Measurements from ENCODE around the gene CMTM1.
"Not testable (repeated sequence)": the region's sequence is repeated elsewhere in the genome, so short reads cannot be mapped to it uniquely, and the experiment has no call there.

Gene CMTM1

GRCh38 chr16:66592241-66592640 lies 26.0 kb downstream of the CMTM1 start:
- no peak for DNase-seq (ENCODE audit: low spot score)

DNA sequence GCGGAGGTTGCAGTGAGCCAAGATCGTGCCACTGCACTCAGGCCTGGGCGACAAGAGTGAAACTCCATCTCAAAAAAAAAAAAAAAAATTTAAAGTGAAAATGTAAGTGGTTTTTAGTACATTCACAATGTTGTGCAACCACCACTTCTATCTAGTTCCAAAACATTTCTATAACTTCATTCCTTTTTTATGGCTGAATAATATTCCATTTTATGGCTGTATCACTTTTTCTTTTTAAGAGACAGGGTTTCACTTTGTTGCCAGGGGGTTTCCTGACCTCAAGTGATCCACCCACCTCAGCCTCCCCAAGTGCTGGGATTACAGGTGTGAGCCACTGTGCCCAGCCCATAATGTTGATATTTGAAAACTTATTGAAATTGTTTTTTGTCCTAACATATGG lies 26.6 kb downstream of the CMTM1 start:
- no peak for DNase-seq (ENCODE audit: low spot score)

DNA sequence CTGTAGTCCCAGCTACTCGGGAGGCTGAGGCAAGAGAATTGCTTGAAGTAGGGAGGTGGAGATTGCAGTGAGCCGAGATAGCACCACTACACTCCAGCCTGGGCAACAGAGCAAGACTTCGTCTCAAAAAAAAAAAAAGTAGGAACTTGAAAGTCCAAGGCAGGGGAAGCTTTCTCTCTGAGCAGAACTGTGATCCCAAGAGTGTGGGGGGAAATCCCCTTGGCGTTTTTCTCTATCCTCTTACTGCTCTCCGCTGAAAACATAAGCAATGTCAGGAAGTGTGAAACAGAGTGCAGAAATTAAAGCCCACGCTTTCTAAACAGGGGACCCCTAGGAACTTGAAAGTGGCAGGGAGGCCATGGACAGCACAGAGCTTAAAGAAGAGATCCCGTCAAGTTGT lies 28.5 kb downstream of the CMTM1 start:
- no peak for DNase-seq (ENCODE audit: low spot score)

GRCh38 chr16:66596559-66596958 lies 30.3 kb downstream of the CMTM1 start:
- DNase-seq (ENCODE audit: low spot score): not testable (repeated sequence)

- no peak for DNase-seq (ENCODE audit: low spot score)
Observed at GRCh38 chr16:66596986-66597848, 31.0 kb downstream of the CMTM1 start.

GRCh38 chr16:66598111-66598510 lies 31.9 kb downstream of the CMTM1 start:
- DNase-seq (ENCODE audit: low spot score): no peak

- DNase-seq (ENCODE audit: low spot score): no peak
Observed at GRCh38 chr16:66599726-66600125, 33.5 kb downstream of the CMTM1 start.

DNA sequence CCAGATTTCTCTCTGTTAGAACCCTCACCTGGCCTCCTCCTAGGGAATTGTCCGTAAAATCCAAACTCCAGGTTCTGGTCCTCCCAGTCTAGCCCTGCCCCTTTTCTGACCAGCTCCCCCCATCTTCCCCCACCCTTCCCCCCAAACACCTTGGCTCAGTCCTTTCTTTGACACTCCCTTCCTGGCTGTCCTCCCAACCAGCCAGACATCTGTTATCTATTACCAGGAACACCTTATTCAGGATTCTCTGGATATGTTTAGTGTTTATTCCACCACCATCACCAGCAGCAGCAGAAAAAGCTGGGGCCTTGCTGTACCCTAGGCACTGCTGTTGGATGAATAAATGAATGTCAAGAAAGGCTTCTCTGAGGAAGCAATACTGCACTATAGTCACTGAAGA lies 34.2 kb downstream of the CMTM1 start:
- no peak for DNase-seq (ENCODE audit: low spot score)

GRCh38 chr16:66601471-66601870 lies 35.2 kb downstream of the CMTM1 start:
- no peak for DNase-seq (ENCODE audit: low spot score)

GRCh38 chr16:66603537-66604375 lies 37.5 kb downstream of the CMTM1 start:
- DNase-seq (ENCODE audit: low spot score): peak; percentile 90

- peak; percentile 65 for DNase-seq (ENCODE audit: low spot score)
Observed at GRCh38 chr16:66604376-66605176, 38.3 kb downstream of the CMTM1 start, which contains the start of gene CMTM3. Gene CMTM3, plus strand, starts transcription at chr16:66604704. Its CDS starts 102 bp downstream, at chr16:66604806.

DNA sequence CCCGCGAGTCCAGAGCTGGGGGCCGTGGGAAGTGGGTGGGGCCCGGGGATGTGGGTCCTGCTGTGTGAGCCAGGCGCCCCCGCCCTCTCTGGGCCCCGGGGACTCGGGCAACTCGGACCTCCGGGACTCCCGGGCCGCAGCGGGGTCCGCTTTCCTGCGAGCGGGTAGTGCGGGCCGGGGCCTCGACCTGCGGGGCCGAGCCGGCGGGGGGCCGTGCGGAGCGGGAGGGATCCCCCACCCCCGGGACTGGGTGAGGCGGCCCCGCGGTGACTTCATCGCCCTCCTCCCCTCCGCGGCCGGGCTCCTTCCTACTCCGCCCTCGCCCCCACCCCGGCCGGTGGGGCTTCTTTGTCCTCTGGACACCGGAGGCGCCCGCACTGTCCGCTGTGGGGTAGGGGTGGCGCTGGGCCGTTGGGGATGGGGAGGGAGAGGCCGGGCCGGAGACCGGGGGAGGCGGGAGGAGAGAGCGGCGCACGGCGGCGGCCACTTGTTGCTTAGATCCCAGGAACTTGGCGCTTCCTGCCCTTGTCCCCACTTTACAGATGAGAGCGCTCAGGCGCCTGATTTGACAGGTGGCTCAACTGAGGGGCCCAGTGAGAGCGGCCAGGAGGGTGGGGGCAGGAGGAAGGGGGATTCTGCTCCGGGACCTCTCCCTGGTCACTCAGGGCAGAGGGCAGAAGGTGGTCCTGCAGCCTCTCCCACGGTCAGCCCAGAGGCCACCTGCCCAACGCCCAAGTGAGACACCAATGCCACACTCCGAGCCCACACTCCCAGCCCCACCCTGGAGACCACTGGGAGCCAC lies 39.1 kb downstream of the CMTM1 start:
- DNase-seq (ENCODE audit: low spot score): peak; percentile 21

- no peak for DNase-seq (ENCODE audit: low spot score)
Observed at GRCh38 chr16:66605979-66606751, 39.9 kb downstream of the CMTM1 start.

GRCh38 chr16:66608241-66609138 lies 42.3 kb downstream of the CMTM1 start:
- DNase-seq (ENCODE audit: low spot score): peak; percentile 83

GRCh38 chr16:66609139-66609510 lies 42.9 kb downstream of the CMTM1 start:
- DNase-seq (ENCODE audit: low spot score): no peak

- no peak for DNase-seq (ENCODE audit: low spot score)
Observed at GRCh38 chr16:66610111-66610820, 44.0 kb downstream of the CMTM1 start.

GRCh38 chr16:66611911-66612310 lies 45.7 kb downstream of the CMTM1 start:
- DNase-seq (ENCODE audit: low spot score): not testable (repeated sequence)

- DNase-seq (ENCODE audit: low spot score): no peak
Observed at GRCh38 chr16:66612422-66612821, 46.2 kb downstream of the CMTM1 start.
